GM12872 (cell line): ENCODE measurements around the gene PCNX4.
A peak's percentile ranks its signal among the peaks of the same experiment; 100 is the strongest.

Source experiments
- TF ChIP-seq, protein P1 (sequence below): IDR thresholded peaks from 3 replicates; pipeline ENCODE4 v1.5.1; 2011; ENCODE audit warnings: low read depth, mild to moderate bottlenecking, low read length, moderate library complexity; ENCODE audit not compliant: insufficient read depth

The PCNX4 gene

DNA sequence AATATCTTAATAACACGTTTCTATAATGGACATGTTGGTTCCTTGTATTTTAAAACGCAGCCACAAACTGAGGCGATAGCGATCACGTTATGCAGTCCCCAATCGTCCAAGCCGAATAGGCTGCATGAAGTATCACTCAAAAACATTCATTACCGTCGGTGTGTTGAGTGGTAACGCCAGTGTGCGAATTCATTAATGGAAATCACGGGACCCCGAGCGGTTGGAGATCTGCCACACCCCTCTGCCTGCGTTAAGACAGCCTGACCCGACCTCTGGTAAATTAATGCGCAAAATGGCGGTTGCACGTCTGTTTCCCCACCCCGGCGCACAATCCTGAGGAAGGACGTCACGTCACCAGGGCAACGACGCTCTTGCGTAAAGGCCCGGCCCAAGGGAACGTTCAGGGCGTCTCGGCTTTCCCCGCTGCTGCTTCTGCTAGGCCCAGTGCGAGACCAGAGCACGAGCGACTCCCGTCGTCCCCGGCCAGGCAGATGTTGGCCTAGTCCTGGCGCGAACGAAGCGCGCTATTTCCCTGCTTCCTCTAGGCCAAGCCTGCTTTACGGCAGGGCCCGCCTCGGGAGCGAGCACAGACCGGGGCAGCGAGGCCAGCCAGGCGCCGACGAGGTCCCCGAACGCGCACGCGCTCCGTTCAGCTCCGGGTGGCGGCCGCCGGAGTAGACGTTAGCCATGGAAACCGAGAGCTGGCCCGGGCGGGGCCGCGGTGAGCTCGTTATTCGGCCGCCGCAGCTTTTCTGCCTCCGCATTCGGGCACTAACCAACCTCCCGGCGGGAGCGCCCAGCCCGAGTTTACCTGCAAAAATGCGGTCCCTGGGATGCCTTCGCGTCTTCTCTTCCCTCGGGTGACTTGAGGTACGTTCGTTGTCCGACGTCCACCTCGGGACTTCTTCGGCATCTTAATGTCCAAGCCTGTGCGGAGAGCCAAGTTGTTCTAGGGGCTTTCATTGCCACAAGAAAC lies at the start of gene PCNX4:
Gene PCNX4, plus strand, starts transcription at position 374 of the 976 bp plus-strand sequence. CDS start 15,716 bp downstream, outside the sequence.
- TF ChIP-seq, protein P1, sequence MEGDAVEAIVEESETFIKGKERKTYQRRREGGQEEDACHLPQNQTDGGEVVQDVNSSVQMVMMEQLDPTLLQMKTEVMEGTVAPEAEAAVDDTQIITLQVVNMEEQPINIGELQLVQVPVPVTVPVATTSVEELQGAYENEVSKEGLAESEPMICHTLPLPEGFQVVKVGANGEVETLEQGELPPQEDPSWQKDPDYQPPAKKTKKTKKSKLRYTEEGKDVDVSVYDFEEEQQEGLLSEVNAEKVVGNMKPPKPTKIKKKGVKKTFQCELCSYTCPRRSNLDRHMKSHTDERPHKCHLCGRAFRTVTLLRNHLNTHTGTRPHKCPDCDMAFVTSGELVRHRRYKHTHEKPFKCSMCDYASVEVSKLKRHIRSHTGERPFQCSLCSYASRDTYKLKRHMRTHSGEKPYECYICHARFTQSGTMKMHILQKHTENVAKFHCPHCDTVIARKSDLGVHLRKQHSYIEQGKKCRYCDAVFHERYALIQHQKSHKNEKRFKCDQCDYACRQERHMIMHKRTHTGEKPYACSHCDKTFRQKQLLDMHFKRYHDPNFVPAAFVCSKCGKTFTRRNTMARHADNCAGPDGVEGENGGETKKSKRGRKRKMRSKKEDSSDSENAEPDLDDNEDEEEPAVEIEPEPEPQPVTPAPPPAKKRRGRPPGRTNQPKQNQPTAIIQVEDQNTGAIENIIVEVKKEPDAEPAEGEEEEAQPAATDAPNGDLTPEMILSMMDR, result no peak

DNA sequence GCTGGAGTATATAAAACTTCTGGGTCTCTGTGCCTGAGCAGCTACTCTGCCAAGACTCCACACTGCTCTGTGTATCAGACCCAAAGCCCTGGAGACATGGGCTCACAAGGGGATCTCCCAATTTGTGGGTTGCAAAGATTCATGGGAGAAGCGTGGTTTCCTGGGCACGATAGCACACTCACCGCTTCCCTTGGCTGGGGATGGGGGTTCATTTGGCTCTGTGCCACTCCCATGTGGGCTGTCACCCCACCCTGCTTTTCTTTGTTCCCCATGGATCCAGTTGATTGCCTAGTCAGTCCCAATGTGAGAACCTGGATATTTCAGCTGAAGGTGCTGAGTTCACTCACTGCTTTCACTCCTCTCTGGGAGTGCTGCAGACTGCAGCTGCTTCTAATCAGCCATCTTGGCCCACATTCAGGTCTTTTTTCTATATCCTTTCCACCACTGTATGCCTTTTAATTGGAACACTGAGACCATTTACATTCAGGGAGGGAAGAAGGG lies 40.0 kb upstream of the PCNX4 start:
- TF ChIP-seq, protein P1, result no peak

DNA sequence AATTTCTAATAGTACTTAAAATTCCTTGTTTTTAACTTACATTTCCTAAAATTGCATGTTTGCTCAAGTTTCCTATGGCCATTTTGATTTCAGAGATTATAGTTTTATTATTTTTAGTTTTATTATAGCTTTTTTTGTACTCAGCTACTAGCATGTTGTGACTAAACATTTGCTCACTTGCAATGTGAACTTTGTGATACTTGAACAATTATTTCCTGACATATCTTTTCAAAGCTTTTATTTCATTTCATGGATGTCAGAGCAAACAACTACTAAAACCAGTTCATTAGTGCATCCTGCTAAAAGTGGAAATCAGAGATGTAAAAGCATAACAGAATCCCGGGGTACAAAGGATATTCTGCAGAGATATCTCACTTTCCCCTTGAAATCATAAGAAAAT lies 33.6 kb upstream of the PCNX4 start:
- TF ChIP-seq, protein P1, result no peak

DNA sequence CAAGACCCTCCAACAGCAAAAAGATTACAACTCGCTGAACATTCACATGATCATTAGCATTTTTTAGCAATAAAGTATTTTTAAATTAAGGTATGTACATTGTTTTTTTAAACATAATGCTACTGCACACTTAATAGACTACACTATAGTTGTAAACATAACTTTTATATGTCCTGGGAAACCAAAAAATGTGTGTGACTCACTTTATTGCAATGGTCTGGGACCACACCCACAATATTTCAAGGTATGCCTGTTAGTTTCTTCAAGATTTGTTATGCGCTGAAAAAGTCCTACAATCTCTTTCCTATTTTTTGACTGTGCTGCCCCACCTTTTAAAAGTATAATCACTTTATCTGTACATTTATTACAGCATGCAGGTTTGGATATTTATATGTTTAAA lies 30.4 kb upstream of the PCNX4 start:
- TF ChIP-seq, protein P1, result no peak

DNA sequence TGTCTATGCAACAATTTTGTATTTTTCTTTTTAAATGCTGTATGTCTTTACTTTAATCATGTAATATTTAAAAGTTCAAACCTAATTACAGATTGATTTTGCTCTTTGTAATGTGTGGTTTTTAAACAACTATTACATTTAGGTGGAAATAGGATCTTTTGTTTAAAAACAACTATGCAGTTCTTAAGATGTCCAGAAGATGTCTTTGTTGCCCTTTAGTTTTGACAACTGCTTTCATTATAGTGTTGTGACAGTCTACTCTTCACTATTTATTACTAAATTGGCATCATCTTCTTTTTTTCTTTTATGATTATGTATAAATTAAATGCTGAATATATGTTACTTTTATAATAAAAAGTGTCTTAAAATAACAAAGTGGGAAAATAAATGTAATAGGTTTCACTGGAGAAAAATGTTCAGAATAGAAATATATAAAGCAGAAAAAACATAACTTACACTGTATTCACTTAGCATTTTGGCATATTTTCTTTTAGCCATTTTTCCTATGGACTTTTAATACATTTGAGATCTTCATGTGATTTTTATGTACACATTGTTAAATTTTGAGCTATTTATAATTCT lies 27.1 kb upstream of the PCNX4 start:
- TF ChIP-seq, protein P1, result peak; percentile 42; the same call in 1 of the 3 replicates

DNA sequence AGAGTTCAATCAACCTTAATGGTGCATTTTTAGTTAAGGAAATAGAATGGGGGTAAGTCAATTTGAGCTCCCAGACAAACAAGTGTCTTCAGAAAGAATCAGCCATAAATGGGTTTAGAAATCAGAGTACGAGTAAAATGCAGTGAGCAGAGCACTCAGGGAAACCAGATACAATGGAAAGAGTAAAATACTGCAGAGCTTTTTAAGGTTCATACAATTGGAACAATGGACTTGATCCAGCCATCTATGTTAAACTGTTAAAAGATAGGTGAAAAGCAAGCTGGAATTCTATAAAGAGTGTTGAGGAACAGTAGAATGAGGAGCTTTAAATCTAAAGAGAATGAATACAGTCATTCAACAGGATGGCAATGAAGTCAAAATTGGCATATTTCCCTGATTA lies 23.8 kb upstream of the PCNX4 start:
- TF ChIP-seq, protein P1, result no peak

DNA sequence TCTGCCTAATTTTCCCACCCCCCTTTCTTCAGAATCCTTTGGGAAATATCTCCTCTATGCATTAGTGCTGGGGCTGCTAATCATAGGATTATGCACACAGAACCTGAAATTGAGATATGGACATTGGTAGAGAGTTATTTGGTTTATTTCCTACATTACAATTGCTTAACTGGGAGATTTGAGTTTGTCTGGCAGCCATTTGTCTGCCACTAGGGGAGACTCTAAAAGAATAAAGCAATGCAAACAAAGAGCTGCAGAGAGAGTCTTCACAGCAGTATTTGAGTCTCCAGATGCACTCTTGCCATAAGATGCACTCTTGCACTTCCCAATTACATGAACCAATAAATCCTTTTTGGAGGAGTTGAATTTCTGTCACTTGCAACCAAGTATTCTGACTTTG lies 12.0 kb upstream of the PCNX4 start:
- TF ChIP-seq, protein P1, result peak; percentile 18; the same call in 1 of the 3 replicates
